HEK293 (cell line): ENCODE data around the gene KATNB1.

Experiments used
- HOXD13 ChIP-seq: sonication (generic); formaldehyde crosslinking; IDR thresholded peaks from 2 replicates; pipeline ENCODE4 v1.8.0; 2022; ENCODE audit warnings: missing genetic modification reagents, borderline replicate concordance
- SP2 ChIP-seq: fragments of 450-650 bp; formaldehyde crosslinking; IDR thresholded peaks from 2 replicates; pipeline ENCODE4 v1.5.1; 2016; ENCODE audit warnings: missing biosample characterization, missing genetic modification characterization
- ZNF274 ChIP-seq, 2 experiments: fragments of 200-500 bp in 1 of 2; fragments of 450-650 bp in 1 of 2; sonication (Bioruptor generic) in 1 of 2; formaldehyde crosslinking in 1 of 2; IDR thresholded peaks; 2 replicates each; pipeline versions ENCODE4 v1.5.1 to v1.6.1; 2014 to 2016; ENCODE audit warnings: borderline replicate concordance in 1 of 2, inconsistent platforms in 1 of 2, low read length in 1 of 2, missing biosample characterization in 1 of 2, missing genetic modification characterization in 1 of 2
- ZNF350 ChIP-seq: fragments of 450-650 bp; formaldehyde crosslinking; IDR thresholded peaks from 2 replicates; pipeline ENCODE4 v1.5.0; 2017; ENCODE audit warnings: missing biosample characterization, mild to moderate bottlenecking, missing genetic modification characterization
- TF ChIP-seq, protein P1 (sequence below): fragments of 450-650 bp; formaldehyde crosslinking; IDR thresholded peaks from 2 replicates; pipeline ENCODE4 v1.5.1; 2016; ENCODE audit warnings: missing biosample characterization, missing genetic modification characterization
- TF ChIP-seq, protein P2 (sequence below): fragments of 450-650 bp; formaldehyde crosslinking; IDR thresholded peaks from 2 replicates; pipeline ENCODE4 v1.5.1; 2016; ENCODE audit warnings: missing biosample characterization, missing genetic modification characterization
- TF ChIP-seq, protein P3 (sequence below): fragments of 450-650 bp; formaldehyde crosslinking; IDR thresholded peaks from 2 replicates; pipeline ENCODE4 v1.5.1; 2016; ENCODE audit warnings: missing biosample characterization, missing genetic modification characterization

DNA sequence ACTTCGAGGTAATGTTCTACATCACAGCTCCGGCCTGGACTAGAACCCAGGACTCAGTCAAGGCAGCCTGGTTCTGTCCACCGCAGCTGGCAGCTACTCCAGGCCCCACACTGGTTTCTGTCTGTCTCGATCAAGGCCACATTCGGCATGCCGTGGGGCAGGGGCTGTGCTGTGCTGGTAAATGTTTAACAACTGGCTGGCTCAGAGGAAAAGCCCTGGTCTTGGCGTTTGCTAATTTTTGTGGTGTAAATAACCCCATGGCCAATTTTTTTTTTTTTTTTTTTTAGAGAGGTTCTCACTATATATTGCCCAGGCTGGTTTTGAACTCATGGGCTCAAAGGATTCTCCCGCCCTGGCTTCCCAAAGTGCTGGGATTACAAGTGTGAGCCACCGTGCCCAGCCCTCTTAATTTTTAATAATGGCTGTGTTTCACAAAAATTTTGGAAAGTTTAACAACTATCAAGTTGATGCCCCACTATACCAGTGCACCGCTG lies 41.3 kb upstream of the KATNB1 start:
- TF ChIP-seq ZNF274 (IDR thresholded peaks at IDR 0.05; ENCODE audit: low read length): no peak
- TF ChIP-seq ZNF274 (tag by site-specific recombination; IDR thresholded peaks at IDR 0.05; ENCODE audit: borderline replicate concordance): no peak
- TF ChIP-seq, protein P1, sequence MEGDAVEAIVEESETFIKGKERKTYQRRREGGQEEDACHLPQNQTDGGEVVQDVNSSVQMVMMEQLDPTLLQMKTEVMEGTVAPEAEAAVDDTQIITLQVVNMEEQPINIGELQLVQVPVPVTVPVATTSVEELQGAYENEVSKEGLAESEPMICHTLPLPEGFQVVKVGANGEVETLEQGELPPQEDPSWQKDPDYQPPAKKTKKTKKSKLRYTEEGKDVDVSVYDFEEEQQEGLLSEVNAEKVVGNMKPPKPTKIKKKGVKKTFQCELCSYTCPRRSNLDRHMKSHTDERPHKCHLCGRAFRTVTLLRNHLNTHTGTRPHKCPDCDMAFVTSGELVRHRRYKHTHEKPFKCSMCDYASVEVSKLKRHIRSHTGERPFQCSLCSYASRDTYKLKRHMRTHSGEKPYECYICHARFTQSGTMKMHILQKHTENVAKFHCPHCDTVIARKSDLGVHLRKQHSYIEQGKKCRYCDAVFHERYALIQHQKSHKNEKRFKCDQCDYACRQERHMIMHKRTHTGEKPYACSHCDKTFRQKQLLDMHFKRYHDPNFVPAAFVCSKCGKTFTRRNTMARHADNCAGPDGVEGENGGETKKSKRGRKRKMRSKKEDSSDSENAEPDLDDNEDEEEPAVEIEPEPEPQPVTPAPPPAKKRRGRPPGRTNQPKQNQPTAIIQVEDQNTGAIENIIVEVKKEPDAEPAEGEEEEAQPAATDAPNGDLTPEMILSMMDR: no peak
- no peak for TF ChIP-seq HOXD13 (CRISPR knock-in tag)
- TF ChIP-seq ZNF350 (tag by site-specific recombination): no peak
- TF ChIP-seq, protein P2, sequence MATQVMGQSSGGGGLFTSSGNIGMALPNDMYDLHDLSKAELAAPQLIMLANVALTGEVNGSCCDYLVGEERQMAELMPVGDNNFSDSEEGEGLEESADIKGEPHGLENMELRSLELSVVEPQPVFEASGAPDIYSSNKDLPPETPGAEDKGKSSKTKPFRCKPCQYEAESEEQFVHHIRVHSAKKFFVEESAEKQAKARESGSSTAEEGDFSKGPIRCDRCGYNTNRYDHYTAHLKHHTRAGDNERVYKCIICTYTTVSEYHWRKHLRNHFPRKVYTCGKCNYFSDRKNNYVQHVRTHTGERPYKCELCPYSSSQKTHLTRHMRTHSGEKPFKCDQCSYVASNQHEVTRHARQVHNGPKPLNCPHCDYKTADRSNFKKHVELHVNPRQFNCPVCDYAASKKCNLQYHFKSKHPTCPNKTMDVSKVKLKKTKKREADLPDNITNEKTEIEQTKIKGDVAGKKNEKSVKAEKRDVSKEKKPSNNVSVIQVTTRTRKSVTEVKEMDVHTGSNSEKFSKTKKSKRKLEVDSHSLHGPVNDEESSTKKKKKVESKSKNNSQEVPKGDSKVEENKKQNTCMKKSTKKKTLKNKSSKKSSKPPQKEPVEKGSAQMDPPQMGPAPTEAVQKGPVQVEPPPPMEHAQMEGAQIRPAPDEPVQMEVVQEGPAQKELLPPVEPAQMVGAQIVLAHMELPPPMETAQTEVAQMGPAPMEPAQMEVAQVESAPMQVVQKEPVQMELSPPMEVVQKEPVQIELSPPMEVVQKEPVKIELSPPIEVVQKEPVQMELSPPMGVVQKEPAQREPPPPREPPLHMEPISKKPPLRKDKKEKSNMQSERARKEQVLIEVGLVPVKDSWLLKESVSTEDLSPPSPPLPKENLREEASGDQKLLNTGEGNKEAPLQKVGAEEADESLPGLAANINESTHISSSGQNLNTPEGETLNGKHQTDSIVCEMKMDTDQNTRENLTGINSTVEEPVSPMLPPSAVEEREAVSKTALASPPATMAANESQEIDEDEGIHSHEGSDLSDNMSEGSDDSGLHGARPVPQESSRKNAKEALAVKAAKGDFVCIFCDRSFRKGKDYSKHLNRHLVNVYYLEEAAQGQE (tag by site-specific recombination): no peak
- TF ChIP-seq, protein P3, sequence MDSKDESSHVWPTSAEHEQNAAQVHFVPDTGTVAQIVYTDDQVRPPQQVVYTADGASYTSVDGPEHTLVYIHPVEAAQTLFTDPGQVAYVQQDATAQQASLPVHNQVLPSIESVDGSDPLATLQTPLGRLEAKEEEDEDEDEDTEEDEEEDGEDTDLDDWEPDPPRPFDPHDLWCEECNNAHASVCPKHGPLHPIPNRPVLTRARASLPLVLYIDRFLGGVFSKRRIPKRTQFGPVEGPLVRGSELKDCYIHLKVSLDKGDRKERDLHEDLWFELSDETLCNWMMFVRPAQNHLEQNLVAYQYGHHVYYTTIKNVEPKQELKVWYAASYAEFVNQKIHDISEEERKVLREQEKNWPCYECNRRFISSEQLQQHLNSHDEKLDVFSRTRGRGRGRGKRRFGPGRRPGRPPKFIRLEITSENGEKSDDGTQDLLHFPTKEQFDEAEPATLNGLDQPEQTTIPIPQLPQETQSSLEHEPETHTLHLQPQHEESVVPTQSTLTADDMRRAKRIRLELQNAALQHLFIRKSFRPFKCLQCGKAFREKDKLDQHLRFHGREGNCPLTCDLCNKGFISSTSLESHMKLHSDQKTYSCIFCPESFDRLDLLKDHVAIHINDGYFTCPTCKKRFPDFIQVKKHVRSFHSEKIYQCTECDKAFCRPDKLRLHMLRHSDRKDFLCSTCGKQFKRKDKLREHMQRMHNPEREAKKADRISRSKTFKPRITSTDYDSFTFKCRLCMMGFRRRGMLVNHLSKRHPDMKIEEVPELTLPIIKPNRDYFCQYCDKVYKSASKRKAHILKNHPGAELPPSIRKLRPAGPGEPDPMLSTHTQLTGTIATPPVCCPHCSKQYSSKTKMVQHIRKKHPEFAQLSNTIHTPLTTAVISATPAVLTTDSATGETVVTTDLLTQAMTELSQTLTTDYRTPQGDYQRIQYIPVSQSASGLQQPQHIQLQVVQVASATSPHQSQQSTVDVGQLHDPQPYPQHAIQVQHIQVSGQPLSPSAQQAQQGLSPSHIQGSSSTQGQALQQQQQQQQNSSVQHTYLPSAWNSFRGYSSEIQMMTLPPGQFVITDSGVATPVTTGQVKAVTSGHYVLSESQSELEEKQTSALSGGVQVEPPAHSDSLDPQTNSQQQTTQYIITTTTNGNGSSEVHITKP: no peak
- TF ChIP-seq SP2 (tag by site-specific recombination): no peak
